GM19240 (cell line): ENCODE results near the gene PIP5KL1.
"Not testable (repeated sequence)": the region's sequence is repeated elsewhere in the genome, so short reads cannot be mapped to it uniquely, and the experiment has no call there.

Source experiments
- DNase-seq: peaks from one replicate; pipeline ENCODE4 v3.0.0; 2011; ENCODE audit warnings: low spot score; ENCODE audit not compliant: insufficient read length

PIP5KL1 gene

DNA sequence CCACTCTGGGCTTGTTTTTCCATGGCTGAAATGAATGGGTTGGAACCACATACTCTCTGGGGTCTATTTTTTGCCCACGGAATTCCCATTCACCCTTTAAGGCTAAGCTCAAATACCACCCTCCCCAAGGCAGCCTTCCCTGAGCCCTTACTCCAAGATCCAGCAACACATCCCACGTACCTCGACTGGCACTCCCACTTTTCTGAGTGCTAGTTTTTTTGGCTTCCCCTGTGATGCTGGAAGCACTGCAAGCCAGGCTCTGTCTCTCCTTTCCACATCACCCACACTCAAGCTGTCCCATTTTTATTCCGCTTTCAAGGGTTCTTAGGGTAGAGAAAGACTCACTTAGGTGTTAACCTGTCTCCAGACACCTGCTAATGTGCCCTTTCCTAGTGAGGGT is 37.2 kb downstream of the PIP5KL1 start:
- DNase-seq = no peak

DNA sequence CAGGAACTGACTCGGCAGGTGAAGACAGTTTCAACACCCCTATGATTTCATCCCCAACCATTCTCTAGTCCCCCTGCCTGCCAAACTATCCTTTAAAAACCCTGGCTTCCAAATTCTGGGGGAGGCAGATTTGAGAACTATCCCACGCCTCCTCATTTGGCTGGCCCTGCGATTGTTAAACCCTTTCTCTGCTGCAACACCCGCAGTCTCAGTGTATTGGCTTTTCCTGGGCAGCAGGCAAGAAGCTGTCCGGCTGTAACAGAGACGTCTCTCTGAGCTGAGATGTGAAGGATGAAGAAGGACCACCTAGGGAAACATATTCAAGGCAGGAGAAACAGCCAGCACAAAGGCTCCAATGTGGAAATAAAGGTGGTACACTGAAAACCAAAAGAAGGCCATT is 37.7 kb downstream of the PIP5KL1 start:
- DNase-seq = no peak

DNA sequence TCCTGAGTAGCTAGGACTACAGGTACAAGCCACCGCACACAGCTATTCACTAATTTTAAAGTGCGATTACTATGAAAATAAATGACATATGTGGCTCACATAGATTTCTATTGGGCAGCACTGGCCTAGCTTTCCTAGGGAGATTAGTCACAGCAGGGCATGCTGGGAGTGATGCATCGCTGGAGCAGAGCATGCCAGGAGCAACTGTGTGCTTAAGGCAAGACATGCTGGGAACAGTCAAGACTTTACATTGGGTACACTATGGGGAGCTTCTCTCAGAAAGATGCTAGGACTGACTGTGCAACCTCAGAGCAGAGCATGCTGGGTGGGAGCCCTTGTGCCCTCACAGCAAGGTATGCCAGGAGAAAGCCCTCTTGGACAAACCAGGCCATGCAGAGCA is 40.5 kb downstream of the PIP5KL1 start:
- DNase-seq = no peak

DNA sequence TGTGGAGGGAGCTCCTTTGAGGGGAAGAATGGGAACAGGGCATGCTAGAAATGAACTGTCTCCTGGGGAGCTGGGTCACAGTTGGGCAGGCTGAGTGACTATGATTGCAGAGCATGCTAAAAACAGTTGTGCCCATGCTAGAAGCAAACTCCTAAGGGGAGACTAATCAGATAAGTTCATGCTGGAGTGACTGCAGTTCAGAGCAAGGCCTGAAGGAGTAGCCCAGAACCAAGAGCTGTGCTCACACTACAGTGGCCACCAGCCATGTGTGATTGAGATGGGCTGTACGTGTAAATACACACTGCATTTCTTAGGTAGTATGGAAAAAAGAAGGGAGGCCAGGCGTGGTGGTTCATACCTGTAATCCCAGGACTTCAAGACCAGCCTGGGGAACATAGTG is 42.8 kb downstream of the PIP5KL1 start:
- no peak for DNase-seq

DNA sequence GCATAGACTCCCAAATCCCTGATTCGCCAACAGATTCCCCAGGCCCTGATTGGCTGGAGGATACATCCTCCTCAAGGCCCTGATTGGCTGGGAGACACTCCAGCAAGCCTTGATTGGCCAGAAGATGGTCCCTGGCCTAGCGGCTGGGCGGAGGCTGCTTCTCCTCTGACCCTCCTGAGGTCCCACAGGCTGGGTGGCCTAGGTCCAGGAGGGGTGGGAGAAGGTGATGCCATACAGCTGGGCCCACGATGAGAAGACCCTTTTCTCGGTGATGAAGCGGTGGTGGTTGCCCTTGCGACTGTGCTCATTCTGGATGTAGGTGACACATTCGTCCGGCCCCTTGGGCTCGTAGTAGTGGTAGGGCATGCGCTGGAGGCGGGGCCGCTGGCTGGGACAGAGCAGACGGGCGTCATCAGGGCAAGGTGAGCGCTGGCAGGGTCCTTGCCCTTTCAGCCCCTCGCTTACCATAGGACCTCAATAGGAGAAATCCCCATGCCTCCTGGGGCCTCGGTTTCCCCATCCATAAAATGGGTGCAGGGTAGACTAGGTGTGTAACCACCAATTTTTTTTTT is 44.1 kb downstream of the PIP5KL1 start:
- DNase-seq = no peak

DNA sequence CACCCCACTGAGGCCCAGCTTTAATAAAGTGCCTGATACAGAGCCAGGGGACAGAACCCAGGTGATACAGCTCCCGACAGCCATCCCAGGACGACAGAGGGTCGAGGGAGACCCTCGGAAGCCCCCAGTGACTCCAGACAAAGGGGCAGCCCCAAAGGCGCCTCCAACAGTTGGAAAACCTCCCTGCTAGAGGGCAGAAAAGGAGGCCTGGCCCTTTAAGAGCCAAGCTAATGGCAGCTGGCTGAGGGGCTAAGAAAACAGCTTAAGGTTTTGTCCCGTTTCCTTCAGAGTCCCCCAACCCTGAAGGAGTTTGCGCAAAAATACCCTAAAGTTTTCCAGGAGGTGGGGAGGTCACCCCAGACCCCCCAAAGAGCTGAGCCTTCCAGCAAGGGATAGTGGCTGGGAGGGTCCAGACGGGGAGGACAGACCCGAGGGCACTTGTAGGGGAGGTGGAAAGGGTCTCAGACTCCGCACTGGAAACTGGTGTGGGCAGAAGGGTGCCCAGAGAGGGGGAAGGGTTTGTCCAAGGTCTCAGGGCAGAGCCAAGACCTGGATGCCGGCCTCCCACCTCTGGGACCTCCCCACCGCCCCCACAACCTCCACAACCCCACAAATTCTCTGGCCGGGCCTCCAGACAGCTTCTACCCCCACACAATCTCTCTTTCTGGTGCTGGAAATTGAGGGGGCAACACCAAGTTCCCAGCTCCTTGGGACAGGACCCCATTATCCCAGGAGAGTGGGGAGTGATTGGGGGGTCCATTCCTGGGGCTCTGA is 44.9 kb downstream of the PIP5KL1 start:
- no peak for DNase-seq

DNA sequence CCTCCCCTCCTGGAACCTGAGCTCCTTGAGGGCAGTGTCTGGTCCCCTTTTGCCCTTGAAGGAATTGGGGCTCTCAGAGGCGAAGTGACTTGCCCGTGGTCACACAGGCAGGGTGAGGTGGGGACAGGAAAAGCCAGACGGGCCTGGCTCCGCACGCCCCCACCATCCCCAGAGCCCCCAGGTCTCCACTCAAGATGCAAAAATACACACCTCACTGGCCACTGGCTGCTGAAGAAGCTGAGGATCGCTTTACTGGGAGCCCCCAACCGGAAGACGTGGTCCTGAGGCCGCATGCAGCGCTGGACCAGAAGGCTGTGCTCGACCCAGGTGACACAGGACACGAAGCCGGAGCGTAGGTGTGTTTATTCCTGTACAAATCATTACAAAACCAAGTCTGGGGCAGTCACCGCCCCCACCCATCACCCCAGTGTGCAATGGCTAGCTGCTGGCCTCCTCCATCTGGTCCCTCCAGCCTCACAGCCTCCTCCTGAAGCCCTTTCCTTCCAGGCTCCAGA is 45.5 kb downstream of the PIP5KL1 start:
- DNase-seq = no peak

DNA sequence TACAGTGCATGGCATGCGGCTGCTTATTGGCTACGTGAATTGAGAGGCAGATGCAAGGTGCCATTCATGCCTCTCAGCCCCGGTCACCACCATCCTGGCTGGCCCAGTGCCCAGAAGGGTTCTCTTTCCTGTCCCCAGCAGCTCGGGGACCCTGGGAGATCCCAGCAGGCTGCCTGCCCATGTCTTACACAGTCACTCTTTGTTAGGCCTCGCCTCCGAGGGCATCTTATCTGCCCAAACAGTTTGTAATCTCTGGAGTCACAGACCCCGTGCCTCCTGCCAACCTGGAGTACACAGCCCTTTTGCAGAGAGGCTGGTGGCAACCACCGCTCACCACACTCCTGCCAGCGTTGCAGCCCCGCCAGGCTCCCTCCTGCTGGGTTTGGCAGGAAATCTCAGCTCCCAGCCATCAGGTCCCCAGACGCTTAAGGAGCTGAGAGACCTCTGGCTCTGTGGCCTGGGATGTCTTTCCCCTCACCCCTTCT is 46.1 kb downstream of the PIP5KL1 start:
- DNase-seq = no peak

DNA sequence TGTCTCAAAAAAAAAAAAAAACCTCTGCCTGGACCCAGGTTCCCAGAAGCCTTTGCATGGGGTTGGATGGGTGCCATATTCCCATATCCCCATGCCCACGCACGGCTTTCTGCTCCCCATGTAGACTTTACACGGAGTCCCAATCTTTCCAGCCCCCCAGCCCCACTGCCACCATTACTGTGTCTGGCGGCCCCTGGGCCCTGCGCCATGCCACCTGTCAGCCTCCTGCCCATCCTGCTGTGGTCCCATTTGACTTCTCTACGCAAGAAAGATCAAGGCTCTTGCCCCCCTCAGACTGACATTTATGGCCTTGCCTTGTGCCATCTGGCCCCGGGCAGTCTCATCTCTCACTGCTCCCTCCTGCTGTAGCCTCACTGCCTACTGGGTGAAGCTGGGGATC is 46.6 kb downstream of the PIP5KL1 start:
- no peak for DNase-seq

DNA sequence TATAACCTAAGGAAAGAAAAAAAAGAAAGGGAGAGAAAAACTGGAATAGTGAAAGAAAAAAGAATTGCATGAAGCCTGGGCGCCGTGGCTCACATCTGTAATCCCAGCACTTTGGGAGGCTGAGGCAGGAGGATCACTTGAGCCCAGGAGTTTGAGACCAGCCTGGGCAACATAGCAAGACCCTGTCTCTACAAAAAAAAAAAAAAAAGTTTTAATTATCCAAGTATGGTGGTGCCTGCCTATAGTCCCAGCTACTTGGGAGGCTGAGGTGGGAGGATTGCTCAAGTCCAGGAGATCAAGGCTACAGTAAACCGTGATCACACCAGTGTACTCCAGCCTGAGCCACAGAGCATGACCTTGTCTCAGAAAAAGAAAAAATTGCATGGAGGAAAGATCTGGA is 48.9 kb downstream of the PIP5KL1 start:
- not testable (repeated sequence) for DNase-seq

DNA sequence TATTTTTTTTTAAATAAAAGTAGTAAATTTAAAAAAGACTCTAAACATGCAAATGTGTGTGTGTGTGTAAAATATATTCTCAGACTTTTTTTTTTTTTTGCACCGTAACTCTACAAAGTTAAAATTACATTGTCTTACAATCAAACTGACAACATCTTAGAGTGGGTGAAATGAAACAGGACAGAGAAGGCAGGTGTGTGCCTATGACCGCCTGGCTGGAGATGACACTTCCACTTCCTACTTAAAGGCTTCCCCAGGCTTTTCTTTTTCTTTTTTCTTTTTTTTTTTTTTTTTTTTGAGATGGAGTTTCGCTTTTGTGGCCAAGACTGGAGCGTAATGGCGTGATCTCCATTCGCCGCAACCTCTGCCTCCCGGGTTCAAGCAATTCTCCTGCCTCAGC is 50.4 kb downstream of the PIP5KL1 start:
- no peak for DNase-seq

DNA sequence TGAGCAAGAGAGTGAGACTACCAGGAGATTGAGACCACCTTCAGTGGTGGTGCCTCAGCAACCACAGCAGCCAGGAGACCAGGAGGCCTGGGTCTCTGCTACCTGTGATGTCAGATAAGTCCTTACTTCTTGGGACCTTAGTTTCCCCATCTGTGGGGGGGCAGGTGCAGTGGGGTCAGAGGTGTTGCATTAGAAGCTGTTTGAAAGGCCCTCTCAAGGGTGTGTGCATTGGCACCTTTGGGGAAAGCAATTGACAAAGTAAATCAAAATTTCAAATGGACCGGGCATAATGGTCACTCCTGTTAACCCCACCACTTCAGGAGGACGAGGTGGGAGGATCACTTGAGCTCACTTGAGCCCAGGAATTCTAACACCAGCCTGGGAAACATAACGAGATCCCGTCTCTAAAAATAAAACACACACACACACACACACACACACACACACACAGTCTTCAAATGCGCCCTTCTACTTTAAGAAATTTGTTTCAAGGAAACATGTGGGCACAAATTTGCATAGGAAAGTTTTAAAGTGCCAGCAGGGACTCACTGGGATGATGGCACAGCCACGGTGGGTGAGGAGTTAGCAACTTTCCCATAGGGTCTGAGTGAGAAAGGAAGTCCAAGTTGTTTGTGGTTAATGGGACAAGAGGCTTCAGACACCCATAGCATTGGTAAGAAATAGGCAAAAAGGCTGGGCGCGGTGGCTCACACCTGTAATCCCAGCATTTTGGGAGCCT is 51.8 kb downstream of the PIP5KL1 start:
- DNase-seq = no peak

DNA sequence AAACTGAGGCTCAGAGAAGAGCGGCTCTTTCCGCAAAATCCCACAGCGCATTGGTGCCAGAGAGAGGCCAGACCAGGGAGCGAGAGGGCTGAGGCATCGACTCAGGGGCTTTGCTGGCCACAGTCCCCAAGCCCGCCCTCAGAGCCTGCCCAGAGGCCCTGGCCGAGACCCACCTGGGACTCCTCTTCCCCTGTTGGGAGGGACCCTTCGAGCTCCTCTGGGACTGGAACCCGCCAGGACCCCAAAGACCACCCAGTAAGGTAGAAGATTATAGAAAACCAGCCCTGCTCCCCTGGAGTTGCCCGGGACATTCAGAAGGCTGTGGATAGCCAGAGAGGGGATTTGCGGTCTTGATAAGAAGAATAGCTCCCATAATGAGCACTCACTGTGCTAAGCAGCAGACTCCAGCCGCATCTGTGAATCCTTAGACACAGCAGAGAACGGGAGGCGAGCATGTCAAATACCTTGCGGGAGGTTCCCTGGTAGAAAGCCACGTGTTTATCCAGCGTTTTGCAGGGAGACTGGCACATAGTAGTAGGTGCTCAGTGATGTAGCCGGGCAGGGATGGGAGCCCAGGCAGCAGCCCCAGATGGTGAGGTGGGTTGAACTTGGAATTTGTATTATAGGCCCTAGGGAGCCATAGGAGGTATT is 52.5 kb downstream of the PIP5KL1 start:
- DNase-seq = no peak

DNA sequence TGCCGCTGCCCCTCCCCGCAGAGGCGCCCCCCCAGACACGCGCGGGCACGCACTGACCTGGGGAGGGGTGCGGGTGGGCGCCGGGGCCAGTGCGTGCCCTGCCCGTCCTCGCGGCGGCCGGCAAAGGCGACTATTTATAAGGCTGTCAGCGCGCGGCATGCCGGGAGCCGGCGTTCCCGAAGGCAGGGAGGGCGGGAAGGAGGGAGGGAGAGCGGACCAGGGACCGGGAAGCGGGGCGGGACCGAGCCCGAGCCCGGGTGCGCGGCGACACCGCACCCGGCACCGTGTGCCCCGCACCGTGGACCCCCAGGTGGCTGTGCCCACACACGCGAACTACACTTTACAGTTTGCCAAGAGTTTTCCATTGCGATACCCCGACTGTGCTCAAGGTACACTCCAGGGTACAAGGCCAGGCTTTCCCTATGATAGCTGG is 53.0 kb downstream of the PIP5KL1 start, which contains the start of gene AK1:
Gene AK1 (minus strand): TSS at position 110 of the 433 bp plus-strand sequence. CDS start 3,058 bp downstream, outside the sequence.
- no peak for DNase-seq

DNA sequence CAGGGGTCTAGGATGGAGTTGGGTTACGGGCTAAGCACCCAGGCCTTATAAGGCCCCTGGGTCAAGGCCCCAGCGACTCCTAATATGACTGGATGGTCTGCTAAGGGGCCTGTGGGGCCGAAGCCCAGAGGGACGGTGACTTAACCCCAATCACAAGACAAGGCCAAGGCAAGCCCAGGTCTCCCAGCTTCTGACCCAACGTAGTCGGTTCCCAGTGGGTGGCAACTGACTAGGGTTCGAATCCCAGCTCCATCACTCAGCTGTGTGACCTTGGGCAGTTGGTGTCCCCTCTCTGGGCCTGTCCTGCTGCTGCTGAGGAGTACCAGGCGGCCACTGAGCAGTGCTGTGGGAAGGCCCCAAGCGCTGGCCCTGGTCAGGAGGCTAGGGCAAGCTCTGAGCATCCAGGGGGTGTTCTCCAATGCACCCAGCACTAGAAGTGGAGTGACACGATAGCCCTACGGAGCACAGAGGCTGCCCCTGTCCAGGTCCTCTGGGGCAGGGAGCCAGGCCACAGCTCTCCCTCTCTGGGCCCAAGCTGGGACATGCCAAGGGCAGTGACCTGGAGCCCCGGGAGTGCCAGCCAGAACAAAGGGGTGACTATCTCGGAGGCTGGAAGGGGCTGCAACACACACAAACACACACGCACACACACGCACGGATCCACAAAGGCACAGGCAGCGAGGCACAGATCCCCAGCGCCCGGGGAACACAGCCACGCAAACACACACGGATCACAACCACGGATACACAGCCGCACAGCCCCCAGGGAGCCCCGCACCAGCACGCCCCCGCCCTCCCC is 53.6 kb downstream of the PIP5KL1 start:
- no peak for DNase-seq

DNA sequence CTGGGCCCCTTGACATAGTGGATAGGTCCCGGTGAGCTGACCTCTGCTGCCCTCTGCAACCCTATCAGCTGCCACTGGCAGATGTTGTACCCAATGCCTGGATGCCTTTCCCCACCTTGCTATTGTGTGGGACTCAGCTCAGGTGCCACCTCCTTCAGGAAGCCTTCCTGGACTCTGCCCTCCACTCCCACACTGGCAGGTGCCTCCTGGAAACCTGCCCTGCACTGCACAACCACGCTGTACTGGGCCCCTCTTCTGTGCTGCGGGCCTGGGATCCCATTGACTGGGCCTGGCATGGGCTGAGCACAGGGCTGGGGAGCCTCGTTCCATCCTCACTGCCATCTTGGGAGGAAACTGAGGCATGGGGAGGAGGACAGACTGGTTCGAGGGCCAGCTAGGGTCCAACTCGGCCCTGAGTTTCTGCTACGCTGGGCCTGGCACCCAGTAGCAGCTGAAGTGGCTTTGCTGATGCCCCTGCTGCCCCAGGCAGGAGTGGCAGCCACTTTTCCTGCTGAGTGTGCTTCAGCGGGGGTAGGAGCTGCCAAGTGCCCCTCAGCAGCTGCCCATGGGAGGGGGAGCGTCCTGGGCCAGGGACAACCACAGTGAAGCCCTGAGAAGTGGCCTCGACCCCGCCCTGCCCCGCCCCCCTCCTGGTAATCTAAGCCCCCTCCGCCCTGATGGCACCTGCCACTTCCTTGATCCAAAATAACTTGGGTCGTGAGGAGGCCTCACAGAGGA is 54.4 kb downstream of the PIP5KL1 start:
- DNase-seq = no peak

DNA sequence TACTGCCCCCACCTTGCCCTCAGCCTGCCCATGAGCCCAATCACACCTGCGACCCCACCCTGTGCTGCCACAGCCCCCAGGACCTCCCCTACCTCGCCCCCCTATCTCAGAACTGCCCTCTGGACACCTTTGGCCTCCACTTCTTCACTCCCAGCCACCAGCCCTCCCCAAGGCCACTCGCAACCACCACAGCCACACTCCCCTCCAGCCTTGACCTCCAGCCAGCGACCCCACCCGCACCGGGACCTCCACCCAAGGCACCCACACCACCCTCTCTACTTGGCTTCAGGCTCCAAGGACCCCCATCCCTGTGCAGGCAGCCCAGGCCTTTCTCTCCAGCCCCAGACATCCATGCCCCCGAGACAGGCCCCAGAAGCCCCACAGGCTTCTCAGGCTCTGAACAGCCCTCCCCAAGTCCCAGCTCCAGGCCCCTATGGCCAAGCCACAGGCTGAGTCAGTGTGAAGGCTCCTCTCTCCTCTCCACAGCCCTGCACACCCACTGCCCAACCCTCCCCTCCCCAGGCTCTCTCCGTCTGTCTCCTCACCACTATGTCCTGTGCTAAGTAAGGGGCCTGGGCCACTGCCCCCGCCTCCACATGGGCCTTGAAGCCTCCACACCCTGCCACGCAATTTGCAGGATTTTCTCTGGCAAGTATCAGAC is 55.1 kb downstream of the PIP5KL1 start:
- DNase-seq = no peak

DNA sequence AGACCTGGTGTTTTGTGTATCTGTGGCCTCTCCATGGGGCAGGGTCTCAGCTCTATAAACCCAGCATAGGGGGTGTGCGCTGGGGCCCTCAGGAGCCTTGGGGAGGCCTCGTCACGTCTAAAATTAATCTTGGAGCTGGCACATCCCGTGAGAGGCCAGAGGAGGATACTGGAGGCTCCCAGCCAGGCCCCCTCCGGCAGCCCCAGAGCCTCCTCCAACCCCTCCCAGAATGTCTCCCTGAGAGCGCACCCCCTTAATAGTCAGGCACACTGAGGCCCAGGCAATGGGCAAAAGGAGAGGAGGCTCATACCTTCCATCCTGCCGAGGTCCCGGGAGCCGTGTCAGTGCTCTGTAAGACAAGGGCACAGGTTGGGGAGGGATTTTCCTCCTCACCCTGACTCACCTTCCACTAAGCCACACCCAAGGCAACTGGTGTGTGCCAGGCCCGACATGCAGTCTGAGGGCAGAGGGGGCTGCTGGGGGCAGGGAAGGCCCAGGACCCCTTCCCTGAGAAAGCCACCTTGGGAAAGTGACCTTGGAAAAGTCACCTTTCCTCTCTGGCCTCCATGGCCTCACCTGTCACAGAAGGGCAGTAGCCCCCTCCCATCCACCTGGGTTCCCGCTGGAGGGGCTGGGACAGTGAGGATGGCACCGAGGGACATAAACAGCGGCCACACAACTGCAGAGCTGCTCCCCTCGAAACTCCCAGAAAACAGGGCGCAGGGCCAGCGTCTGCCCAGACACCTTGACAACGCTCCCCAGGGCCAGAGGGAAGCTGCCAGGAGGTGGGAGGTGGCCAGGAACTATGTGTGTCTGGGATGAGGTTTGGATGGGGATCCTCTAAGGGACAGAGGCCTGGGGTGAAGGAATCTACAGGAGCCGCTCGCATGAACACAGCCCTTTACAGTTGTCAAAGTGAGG is 56.0 kb downstream of the PIP5KL1 start:
- DNase-seq = no peak
